Measurements from ENCODE around the gene PIP5K1B.

Gene PIP5K1B

GRCh38 chr9:68678430-68678829 lies 26.6 kb upstream of the PIP5K1B start:
- no peak overlapping the region for H3K4me3 ChIP-seq (replicated peaks; ENCODE audit: low read depth, low read length)
- peak; percentile 20 for TF ChIP-seq CTCF (IDR thresholded peaks at IDR 0.05; ENCODE audit: low read depth, low read length, missing control alignments)
- no peak for DNase-seq (ENCODE audit: extremely low read depth, low read depth)

- TF ChIP-seq CTCF (IDR thresholded peaks at IDR 0.05; ENCODE audit: low read depth, low read length, missing control alignments), result no peak
- no peak for DNase-seq (ENCODE audit: extremely low read depth, low read depth)
- no peak overlapping the region for H3K4me3 ChIP-seq (replicated peaks; ENCODE audit: low read depth, low read length)
These were observed 21.6 kb upstream of the PIP5K1B start for GRCh38 chr9:68683433-68683832.

- H3K4me3 ChIP-seq (replicated peaks; ENCODE audit: low read depth, low read length), result no peak overlapping the region
- no peak for TF ChIP-seq CTCF (IDR thresholded peaks at IDR 0.05; ENCODE audit: low read depth, low read length, missing control alignments)
- no peak for DNase-seq (ENCODE audit: extremely low read depth, low read depth)
These were observed 19.8 kb upstream of the PIP5K1B start for GRCh38 chr9:68685213-68685612.

- no peak for TF ChIP-seq CTCF (IDR thresholded peaks at IDR 0.05; ENCODE audit: low read depth, low read length, missing control alignments)
- DNase-seq (ENCODE audit: extremely low read depth, low read depth), result no peak
These were observed 19.3 kb upstream of the PIP5K1B start for GRCh38 chr9:68685770-68686169.

GRCh38 chr9:68690088-68690487 lies 15.0 kb upstream of the PIP5K1B start:
- TF ChIP-seq CTCF (IDR thresholded peaks at IDR 0.05; ENCODE audit: low read depth, low read length, missing control alignments), result no peak
- DNase-seq (ENCODE audit: extremely low read depth, low read depth), result no peak
- H3K4me3 ChIP-seq (replicated peaks; ENCODE audit: low read depth, low read length), result no peak overlapping the region

More at GRCh38 chr9:68685770-68686169, 19.3 kb upstream of the PIP5K1B start:
- H3K4me3 ChIP-seq (replicated peaks; ENCODE audit: low read depth, low read length), result no peak overlapping the region

GRCh38 chr9:68692519-68692918 lies 12.5 kb upstream of the PIP5K1B start:
- no peak for TF ChIP-seq CTCF (IDR thresholded peaks at IDR 0.05; ENCODE audit: low read depth, low read length, missing control alignments)
- H3K4me3 ChIP-seq (replicated peaks; ENCODE audit: low read depth, low read length), result no peak overlapping the region
- no peak for DNase-seq (ENCODE audit: extremely low read depth, low read depth)

- H3K4me3 ChIP-seq (replicated peaks; ENCODE audit: low read depth, low read length), result no peak overlapping the region
- no peak for DNase-seq (ENCODE audit: extremely low read depth, low read depth)
- TF ChIP-seq CTCF (IDR thresholded peaks at IDR 0.05; ENCODE audit: low read depth, low read length, missing control alignments), result no peak
These were observed 10.9 kb upstream of the PIP5K1B start for GRCh38 chr9:68694125-68694524.

Data from HFF-Myc (cell line).